Anterior cingulate cortex (tissue), 58 donors: ENCODE results near the gene LRRC38.
"Not testable (repeated sequence)": the region's sequence is repeated elsewhere in the genome, so short reads cannot be mapped to it uniquely, and the experiment has no call there.

ENCODE experiments used
- DNase-seq, 58 donors: peaks; one replicate each; lab custom pipeline; 2025; lab: John Stamatoyannopoulos, UW

Gene LRRC38, protein sequence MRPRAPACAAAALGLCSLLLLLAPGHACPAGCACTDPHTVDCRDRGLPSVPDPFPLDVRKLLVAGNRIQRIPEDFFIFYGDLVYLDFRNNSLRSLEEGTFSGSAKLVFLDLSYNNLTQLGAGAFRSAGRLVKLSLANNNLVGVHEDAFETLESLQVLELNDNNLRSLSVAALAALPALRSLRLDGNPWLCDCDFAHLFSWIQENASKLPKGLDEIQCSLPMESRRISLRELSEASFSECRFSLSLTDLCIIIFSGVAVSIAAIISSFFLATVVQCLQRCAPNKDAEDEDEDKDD

DNA sequence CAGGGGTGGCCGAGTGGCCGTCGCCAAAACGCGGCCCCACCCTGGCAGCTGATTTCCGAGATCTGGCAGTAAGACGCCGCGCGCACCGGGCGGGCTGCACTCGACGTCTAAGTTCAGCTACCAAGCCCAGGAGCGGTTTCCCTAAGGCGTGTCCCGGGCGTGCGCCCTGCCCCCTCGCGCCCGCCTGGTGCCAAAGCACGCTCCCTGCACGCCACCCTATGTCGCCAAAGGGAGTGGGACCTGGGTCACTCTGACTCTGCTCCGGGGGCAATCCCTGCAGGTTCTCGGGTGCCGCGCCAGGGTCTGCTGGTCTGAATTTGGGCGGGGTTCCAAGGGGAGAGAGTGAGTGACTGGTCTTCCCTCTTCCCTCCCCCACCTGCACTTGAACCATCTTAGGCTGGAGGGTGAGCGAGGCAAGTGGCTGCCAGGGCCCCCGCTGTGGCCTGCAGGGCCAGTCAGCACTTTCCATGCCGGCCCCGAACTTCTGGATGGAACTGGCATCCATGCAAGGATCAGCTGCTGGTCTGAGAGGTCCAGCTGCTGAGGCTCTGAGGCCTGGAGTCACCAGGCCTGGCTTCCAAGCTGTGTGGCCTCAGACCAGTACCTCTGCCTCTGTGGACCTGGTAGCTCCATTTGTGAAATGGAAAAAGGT is at the start of gene LRRC38:
Gene LRRC38 (minus strand): TSS at position 109 of the 652 bp plus-strand sequence. CDS start 410 bp downstream, outside the sequence.
- DNase-seq = no peak

DNA sequence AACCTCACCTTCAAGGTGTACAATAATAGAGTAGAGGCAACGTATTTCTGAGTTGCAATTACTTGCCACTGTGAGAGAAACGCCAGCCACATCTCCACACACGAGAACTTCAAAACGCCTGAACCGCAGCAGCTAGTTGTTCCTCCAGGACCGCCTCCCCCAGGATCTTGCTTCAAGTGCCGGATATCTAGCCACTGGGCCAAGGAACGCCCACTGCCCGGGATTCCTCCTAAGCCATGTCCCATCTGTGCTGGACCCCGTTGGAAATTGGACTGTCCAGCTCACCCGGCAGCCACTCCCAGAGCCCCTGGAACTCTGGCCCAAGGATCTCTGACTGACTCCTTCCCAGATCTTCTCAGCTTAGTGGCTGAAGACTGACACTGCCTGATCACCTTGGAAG is 49.2 kb upstream of the LRRC38 start:
- DNase-seq = not testable (repeated sequence)

DNA sequence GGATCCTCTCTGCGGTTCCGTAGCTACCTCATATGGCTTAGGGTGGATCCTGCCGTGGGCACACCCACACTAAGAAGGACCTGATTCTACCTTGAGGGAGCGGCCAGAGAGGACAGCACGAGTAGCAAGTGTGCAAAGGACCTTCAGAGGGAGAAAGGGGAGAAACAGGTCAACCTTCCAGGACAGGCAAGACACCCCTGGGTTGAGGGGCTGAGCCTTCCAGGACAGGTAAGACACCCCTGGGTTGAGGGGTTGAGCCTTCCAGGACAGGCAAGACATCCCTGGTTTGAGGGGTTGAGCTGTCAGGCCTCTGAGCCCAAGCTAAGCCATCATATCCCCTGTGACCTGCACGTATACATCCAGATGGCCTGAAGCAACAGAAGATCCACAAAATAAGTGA is 46.7 kb upstream of the LRRC38 start:
- no peak for DNase-seq

DNA sequence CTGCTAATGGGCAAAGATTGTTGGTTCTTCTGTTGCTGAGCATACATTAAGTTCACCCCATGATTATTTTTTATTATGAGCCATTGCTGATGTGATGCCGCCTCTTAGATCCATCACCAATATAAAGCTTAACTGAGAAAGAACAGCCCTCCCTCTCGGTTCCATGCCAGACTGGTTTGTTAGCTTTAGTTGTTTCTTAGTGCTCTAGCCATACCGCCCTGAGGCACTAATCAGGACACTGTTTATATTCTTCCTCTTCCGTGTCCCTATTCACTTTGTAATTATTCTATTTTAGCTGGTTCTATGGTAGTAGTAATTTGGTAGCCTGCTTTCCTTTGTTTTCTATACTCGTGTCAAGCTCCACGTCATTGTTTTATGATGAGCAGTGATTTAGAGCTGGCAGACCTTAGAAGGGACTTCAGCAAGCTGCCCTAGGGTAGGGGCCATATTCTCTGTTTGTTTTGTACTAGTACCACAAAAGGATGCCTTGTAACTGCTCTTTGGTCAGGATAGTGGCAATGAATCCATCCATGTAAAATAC is 42.5 kb upstream of the LRRC38 start:
- no peak for DNase-seq

DNA sequence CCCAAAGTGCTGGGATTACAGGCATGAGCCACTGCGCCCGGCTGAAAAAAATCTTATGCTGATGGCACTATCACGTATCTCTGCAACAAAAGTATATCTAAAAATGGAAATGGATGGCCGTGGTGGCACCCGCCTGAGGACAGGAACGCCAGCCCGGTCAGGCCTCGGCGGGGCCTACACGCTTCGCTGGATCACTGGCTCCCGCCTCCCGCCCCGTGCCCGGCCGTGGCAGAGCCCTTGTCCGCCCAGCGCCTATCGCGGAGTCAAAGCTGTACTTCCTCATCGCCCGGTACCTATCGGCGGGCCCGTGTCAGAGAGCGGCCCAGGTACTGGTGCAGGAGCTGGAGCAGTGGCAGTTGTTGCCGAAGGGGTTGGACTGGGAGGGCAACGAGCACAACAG is 41.0 kb upstream of the LRRC38 start:
- DNase-seq = no peak

DNA sequence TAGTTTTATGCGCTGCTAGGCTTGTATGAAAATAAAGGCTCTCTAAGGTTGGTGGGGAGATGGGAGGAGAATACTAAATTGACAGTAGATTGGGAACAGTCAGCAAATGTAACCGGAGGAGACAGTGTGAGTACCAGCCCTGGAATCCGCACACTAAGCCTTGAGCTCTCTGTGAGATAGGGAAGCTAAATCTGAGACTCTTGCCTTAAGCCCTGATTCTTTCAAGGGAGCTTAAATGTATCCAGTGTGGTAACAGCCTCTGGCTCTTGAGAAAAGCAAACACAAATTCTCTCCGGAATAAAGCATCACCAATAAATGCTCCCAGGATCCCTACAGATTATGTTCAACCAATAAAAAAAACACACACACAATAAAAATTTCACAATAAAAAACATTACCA is 36.9 kb upstream of the LRRC38 start:
- no peak for DNase-seq

DNA sequence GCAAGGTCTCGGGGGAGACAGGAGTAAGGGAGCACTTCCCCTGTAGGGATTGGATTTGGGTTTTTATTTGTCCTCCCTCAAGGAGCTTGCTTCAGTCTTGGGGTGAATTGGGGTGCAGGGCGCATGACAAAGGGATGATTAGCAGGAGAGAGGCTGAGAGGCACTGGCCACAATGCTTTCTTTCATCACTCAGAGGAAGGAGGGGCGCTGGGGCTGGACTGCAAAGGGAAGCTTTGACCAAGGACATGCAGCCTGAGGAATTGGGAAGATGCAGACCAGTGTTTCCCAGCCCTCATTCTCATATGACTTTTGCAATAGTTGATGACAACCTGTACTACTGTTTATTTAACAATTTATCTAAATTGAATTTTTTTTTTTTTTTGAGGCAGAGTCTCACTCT is 35.7 kb upstream of the LRRC38 start:
- DNase-seq = peak in 39 of 58 donors; percentile 5 to 79 (median 40)

DNA sequence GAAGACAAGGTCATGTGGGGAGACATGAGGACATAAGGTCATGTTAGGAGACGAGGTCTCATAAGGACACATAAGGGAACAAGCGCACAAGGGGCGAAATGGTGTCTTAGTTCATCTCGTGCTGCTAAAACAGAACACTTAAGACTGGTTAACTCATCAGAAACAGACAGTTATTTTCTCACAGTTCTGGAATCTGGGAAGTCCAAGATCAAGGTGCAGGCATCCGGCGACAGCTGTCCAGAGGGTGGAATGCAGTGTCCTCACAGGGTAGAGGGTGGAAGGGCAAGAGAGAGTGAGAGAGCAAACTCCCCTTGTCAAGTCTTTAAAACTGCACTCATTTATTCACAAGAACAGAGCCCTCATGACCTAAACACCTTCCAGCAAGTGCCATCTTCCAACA is 35.2 kb upstream of the LRRC38 start:
- no peak for DNase-seq

DNA sequence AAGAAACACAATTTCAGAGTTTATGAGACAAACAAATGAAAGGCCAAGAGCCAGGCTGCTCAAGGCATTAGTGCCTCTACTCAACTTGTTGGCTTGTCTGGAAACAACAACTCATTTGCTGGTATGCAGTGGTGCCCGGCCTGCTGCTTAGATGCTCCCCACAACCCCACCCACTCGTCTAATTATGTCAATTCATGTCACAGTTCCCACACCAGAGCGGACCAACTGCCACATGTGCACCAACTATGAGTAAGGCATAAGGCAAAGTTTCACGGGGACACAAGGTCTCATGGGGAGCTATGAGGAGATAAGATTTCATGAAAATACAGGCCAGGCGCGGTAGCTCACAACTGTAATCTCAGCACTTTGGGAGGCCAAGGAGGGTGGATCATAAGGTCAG is 34.5 kb upstream of the LRRC38 start:
- DNase-seq = no peak

DNA sequence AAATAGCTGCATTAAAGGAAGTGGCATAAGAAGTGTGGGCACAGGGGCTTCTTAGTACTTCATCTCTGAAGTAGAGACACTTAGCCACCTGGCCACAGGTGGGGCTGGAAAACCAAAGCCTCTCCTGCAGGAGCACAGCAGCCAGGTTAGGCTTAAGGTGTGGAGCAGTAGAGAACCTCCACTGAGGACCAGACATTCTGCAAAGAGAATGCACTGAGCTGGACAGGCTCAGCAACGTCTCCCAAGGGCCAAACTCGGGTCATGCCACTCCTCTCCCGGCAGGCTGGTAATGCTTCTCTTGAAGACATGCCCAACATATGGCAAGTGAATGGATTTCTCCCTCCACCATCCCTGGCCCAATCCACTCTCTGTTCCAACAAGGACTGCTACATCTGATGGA is 33.0 kb upstream of the LRRC38 start:
- no peak for DNase-seq

DNA sequence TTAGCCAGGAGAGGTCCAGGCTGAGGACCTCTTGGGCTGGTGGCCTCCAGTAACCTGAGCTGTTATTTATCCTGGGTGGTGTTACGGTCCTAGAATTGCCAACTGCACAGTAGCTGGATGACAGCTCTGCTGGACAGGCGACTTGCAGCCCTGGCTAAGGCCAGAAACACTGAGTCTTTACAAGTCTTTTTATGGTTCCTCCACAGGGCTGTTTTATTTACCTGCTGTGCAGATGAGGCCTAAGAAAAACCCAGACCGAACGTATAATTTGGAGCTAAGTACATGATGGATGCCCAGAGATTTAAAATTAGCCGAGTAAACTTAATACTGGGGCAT is 30.4 kb upstream of the LRRC38 start:
- DNase-seq = no peak

DNA sequence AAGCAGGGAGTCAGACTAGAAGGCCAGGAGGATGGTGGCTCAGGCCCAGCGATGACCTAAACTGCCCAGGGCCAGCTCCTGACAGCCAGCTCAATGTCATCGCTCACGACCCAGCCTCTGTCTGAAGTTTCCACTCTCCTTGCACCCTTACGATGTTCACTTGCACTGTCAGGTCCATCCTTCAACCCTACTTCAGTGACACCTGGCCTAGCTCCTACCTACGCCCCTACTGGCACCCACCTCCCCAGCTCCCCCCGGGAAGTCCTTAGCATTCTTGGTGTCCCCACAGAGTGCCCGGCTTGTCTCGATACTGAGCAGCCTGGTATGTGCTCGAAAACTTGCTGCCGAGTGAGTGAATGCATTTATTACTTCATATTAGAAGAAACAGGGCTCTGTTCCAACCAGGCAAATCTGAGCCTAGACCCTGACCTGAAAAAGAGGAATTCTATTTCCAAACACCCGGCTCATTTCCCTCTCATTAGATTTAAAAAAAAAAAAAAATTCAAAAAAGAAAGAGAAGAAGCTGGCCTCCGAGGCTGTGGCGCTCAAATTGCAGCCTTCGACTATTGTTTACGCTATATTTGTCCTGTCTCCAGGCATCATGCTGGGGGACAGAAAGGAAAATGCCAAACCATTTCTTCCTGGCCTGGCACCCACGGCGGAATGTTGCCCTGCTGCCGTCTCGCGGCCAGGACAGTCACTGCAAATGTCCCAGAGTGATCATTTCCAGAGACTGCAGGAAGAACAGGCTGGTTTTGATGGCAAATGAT is 29.8 kb upstream of the LRRC38 start:
- DNase-seq = peak in 53 of 58 donors; percentile 6 to 69 (median 39)

DNA sequence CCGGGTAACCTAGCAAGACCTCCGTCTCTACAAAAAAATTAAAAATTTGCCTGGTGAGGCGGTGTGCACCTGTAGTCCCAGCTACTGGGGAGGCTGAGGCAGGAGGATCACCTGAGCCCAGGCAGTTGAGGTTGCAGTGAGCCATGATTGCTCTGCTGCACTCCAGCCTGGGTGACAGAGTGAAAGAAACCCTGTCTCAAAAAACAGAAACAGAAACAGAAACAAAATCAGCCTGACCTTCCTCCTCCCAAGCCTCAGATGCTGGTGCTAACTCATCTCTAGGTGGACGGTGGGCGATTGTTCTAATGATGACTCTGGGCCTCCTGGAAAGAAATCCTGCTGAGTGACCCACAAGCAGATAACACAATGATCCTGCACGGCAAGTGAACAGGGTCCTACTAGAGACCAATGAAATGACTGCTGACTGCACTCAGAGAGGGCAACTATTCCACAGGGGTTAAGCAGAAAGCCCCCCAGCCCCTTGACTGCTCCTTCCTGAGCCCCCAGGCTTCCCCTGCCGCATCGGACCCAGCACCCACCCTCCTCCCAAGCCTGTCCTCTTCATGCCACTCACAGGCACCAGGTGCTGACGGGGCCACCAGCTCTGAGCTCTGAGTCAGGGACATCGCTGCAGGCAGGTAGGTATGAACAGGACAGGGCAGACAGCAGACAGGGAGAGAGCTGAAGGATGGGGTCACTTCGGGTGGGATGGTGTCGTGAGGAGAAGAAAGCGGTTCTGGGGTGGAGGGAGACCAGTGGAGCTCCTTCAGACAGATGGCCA is 27.8 kb upstream of the LRRC38 start:
- no peak for DNase-seq

DNA sequence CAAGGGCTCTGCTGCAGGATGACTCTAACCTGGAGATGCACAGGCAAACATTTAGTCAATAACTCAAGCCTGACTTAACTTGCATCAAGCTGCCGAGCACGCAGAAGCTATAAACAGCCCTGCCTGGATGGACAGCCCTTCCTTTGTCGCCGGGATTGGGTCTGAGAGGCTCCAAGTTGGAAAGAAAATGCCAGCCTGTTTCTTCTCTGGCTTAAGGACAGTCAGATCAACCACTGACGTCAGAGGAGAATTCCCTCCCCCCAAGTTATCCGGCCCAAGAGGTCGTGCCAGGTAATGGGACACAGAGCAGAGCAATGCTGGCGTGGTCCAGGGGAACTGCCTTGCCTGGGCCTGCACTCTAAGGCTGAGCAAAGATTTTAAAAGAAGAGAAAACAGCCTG is 27.1 kb upstream of the LRRC38 start:
- peak in 28 of 58 donors; percentile 1 to 55 (median 15) for DNase-seq

DNA sequence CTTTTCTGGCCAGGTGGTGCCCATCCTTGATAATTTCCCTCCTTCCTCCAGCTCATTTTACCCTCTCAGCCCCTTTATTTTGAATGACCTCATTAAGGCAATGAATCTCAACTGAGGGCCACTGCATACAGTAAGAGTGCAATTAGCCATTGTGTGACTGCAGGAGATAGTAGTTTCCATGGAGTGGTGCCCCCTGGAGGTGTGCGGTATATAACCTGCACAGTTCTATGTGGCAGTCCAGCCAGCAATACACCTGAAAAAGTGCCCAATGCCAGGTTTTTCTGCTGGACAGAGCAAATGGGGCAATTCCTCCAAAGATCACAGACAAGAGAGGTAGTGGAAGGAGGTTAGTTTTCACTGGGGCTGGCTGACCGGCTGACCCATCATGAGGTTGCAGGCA is 25.9 kb upstream of the LRRC38 start:
- DNase-seq = no peak

DNA sequence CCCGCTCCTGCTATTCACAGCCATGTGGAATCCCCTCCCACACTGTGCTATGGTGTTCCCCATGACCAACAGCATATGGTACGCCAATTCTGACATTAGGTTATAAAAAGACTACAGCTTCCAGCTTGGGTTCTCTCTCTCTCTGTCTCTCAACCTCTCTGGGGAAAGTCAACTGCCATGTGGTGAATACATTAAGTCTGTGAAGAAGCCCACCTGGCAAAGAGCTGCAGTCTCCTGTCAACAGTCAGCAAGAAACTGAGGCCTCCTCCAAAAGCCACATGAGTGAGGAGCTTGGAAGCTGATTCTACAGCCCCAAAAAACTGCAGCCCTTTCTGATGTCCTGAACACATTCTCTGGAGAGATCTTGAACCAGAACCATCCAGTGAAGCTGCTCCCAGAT is 25.0 kb upstream of the LRRC38 start:
- DNase-seq = no peak

DNA sequence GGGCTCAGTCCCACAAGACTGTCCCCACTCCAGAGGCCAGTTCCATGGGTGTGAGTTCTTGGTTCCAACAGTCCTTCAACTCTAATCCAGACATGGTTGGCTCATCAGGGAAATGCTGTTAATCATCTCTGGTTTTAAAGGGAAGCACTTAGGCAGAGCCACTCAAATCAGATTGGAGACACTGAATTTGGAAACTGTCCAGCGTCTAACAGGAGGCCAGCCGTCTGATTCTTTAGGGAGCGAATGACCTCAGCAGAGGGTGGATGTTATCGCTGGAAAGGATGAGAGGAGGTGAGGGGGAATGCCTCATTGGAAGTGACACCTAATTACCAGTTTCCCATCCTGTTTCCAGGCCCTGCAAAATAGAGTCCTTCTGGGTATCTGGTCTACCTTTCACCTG is 22.8 kb upstream of the LRRC38 start:
- no peak for DNase-seq

DNA sequence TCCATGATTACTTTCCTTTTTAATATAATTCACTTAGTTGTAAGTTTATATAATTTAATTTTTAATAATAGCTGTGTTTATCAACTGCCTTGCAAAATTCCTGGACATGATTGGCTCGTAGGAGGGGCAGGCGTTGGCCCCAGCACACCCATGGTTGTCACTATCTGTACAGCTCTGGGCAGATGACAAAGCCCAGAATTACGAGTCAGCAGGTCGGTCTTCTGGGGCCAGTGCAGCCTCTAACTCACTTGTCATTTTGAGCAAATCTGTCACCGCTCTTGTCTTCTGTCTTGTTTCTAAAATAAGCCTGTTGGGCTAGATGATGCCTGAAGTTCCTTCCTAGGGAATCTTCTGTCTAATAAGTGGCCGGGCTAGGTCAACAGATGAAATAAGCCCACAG is 21.4 kb upstream of the LRRC38 start:
- no peak for DNase-seq

DNA sequence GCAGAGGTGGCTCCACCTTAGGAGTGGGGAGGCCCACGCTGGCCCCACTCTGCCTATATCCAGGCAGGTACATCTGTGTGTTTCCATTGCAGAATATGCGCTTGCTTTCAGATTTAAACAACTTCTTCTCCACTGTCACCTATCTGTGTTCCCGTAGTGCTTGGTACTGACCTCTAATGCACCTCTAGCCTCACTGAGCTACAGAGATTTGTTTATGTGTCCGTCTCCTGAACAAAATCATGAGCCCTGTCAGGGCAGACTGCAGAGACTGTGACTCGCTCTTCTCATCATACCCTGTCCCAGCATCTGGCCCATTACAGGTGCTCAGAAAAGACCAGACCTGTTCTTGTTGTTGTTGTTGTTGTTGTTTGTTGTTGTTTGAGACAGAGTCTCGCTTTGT is 14.5 kb upstream of the LRRC38 start:
- no peak for DNase-seq

DNA sequence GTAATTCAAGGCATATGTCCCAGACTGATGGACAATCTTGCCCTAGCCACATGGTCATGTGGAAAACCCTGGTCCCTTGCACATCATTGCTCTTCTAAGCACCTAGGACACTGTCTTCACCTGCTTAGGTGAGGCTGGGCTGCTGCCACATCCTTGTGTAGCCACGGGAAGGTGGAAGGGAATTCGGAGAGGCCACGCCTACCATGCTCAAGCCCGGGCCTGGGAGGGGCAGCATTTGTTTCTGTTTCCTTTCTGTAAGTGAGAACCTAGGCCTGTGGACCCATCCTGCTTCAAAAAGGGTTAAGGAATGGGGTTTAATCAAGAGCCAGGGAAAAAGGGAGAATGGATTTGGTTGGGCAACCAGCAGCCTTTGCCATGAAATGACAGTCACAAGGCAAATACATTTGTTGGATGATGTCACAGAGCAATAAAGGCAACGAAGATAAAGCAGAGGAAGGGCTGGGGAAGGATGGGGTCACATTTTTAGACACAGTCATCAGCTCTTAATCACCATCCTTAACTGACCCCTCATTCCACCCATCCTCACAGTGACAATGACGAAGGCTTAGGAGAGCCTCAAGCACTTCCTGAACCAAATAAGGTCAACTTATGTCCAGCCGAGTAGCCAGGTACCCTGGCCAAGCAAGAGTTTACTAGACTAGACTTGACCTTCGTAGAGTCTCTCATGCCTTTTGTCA is 10.1 kb upstream of the LRRC38 start:
- no peak for DNase-seq
